K562 (cell line): ENCODE data around the gene INO80D. TPM values are rescaled to one million over a fixed set of nuclear protein-coding genes. Genes with fewer than 3 reads are reported as not detected.
A peak's percentile ranks its signal among the peaks of the same experiment; 100 is the strongest.

Experiments used
- ATAC-seq: fragments of 200-7000 bp; cut with Tn5 transposase; 3 replicates; pipeline ENCODE4 v1.9.1; 2020; ENCODE audit warnings: moderate library complexity
- BruUV-seq: library from RNA; stranded (reverse); fragments of 400-500 nt; replicated peaks from 2 replicates; lab custom pipeline; 2021; lab: Mats Ljungman, UMichigan
- CTCF ChIA-PET: fragments of 300-600 bp; formaldehyde crosslinking; extraction: SDS; loops from one replicate; lab custom pipeline; 2021; ENCODE audit warnings: low intra/inter-chr PET ratio; lab: Yijun Ruan, JAX
- POLR2A ChIA-PET: fragments of 300-600, 350-650 bp; sonication (Branson Sonifier 250); formaldehyde crosslinking; extraction: SDS; loops from one replicate; lab custom pipeline; 2021; ENCODE audit warnings: antibody characterized with exemption, inconsistent platforms; lab: Yijun Ruan, JAX
- DNase-seq, 4 experiments: peaks; one replicate each; pipeline versions ENCODE4 v3.0.0 to v3.0.0-alpha.2; 2011 to 2018; ENCODE audit warnings: low spot score in 3 of 4, mixed read lengths in 3 of 4; ENCODE audit errors: extremely low read depth in 1 of 4
- FAIRE-seq: peaks from 2 replicates; lab custom pipeline; 2011; peaks lifted over from hg19 to GRCh38; lab: Jason Lieb, UNC
- H2AFZ ChIP-seq: 2 replicates; pipeline ENCODE4 v1.6.0; 2011; ENCODE audit warnings: low read depth, low read length, control low read depth, inconsistent platforms
- H3K27ac ChIP-seq: fragments of 200-600 bp; 3 replicates; pipeline ENCODE4 v1.8.0; 2011; ENCODE audit warnings: low read depth, mild to moderate bottlenecking, control low read depth, inconsistent platforms, low read length, moderate library complexity, mixed read lengths; ENCODE audit errors: extremely low read depth
- H3K27me3 ChIP-seq, 2 experiments: fragments of 300-600 bp in 1 of 2; 2 replicates in 1 of 2; 3 replicates in 1 of 2; pipeline versions ENCODE4 v1.6.0 to v1.8.0; 2011; ENCODE audit warnings: inconsistent platforms in 2 of 2, low read length in 2 of 2, mild to moderate bottlenecking in 1 of 2, mixed read lengths in 1 of 2, moderate library complexity in 1 of 2; ENCODE audit not compliant: control insufficient read depth in 2 of 2, insufficient read depth in 2 of 2
- H3K36me3 ChIP-seq: fragments of 300-600 bp; 3 replicates; pipeline ENCODE4 v1.8.0; 2011; ENCODE audit warnings: mild to moderate bottlenecking, low read length, inconsistent platforms; ENCODE audit not compliant: control insufficient read depth, insufficient read depth
- H3K4me1 ChIP-seq, 2 experiments: fragments of 200-600 bp in 1 of 2; replicated peaks in 1 of 2; 2 replicates in 1 of 2; 3 replicates in 1 of 2; pipeline versions ENCODE4 v1.5.1 to v1.8.0; 2011; ENCODE audit warnings: inconsistent platforms in 2 of 2, low read length in 2 of 2, mild to moderate bottlenecking in 1 of 2, mixed read lengths in 1 of 2, moderate library complexity in 1 of 2; ENCODE audit not compliant: control insufficient read depth in 2 of 2, insufficient read depth in 2 of 2
- H3K4me2 ChIP-seq: 2 replicates; pipeline ENCODE4 v1.6.1; 2011; ENCODE audit warnings: low read length, control low read depth, inconsistent platforms, mixed read lengths; ENCODE audit not compliant: insufficient read depth
- H3K4me3 ChIP-seq: fragments of 200-600 bp; sonication (generic), shearing (Covaris generic); 2 replicates; pipeline ENCODE4 v1.5.1; 2016; ENCODE audit warnings: control low read depth, inconsistent platforms
- H3K79me2 ChIP-seq: fragments of 200-600 bp; 3 replicates; pipeline ENCODE4 v1.8.0; 2011; ENCODE audit warnings: low read length, inconsistent platforms; ENCODE audit not compliant: control insufficient read depth, insufficient read depth
- H3K9ac ChIP-seq, 2 experiments: 2 replicates each; pipeline versions ENCODE4 v1.6.0 to v1.6.1; 2011; ENCODE audit warnings: low read depth in 2 of 2, low read length in 2 of 2, control low read depth in 1 of 2, inconsistent platforms in 1 of 2, mild to moderate bottlenecking in 1 of 2, mixed read lengths in 1 of 2; ENCODE audit not compliant: insufficient read depth in 1 of 2
- H3K9me1 ChIP-seq: one replicate; pipeline ENCODE4 v1.6.0; 2011; ENCODE audit warnings: inconsistent platforms, mild to moderate bottlenecking, low read length, moderate library complexity; ENCODE audit not compliant: control insufficient read depth, insufficient read depth
- H3K9me3 ChIP-seq: replicated peaks from 2 replicates; pipeline ENCODE4 v1.5.1; 2011; ENCODE audit warnings: low read depth, low read length, inconsistent platforms; ENCODE audit not compliant: control insufficient read depth, insufficient read depth
- H4K20me1 ChIP-seq: replicated peaks from 2 replicates; pipeline ENCODE4 v1.6.1; 2011; ENCODE audit warnings: low read length, inconsistent platforms, mixed read lengths; ENCODE audit not compliant: control insufficient read depth, insufficient read depth
- FOXM1 ChIP-seq, 2 experiments: fragments of 450-650 bp in 1 of 2; sonication (generic) in 1 of 2; formaldehyde crosslinking in 1 of 2; IDR thresholded peaks; 2 replicates each; pipeline versions ENCODE4 v1.6.1 to v1.9.0; 2017 to 2022; ENCODE audit warnings: low read depth in 2 of 2, mild to moderate bottlenecking in 2 of 2, missing genetic modification reagents in 1 of 2, moderate library complexity in 1 of 2
- POLR2G ChIP-seq: fragments of 200-400 bp; formaldehyde crosslinking; IDR thresholded peaks from 2 replicates; pipeline ENCODE4 v1.6.1; 2017; ENCODE audit warnings: low read depth, mild to moderate bottlenecking, antibody characterized with exemption, low read length, moderate library complexity
- WGBS: fragments of 100-300 bp; shearing (Covaris generic); methylation state at CpG from one replicate; pipeline ENCODE4 v1.1.6; 2016; ENCODE audit warnings: low coverage, mixed read lengths; ENCODE audit not compliant: insufficient coverage; ENCODE audit errors: missing lambda C conversion rate; 5-methylcytosine and 5-hydroxymethylcytosine counted together
- in situ Hi-C: fragments of 300-500 bp; cut with MboI; formaldehyde crosslinking; loops from 4 replicates; pipeline ENCODE4 v1.15.0; 2018; ENCODE audit warnings: inconsistent platforms, mixed read lengths
- intact Hi-C: fragments of 100-400 bp; cut with micrococcal nuclease; formaldehyde crosslinking; loops from 2 replicates; pipeline ENCODE4 v1.14.2; 2022
- polyA plus RNA-seq, 8 experiments: library from polyadenylated mRNA; depleted of rRNA in 4 of 8; stranded (reverse) in 5 of 8; unstranded in 3 of 8; fragments of >200 nt; fragmentation: Nextera tagmentation in 2 of 8; fragmentation: Illumina TruSeq in 1 of 8; extraction: Ambion mirVana in 2 of 8; extraction: Trizol in 1 of 8; gene quantifications; 2 replicates each; pipeline versions ENCODE4 v1.2.1 to v1.2.3, GENCODE V29; 2011 to 2014; ENCODE audit warnings: inconsistent platforms in 1 of 8, missing spikeins in 1 of 8
- total RNA-seq, 7 experiments: library from RNA; depleted of rRNA in 6 of 7; stranded (reverse); fragments of >200 nt in 6 of 7; fragmentation: Illumina TruSeq in 2 of 7; extraction: Trizol in 2 of 7; gene quantifications; 2 replicates each; pipeline versions ENCODE4 v1.2.1 to v1.2.3, GENCODE V29; 2011 to 2021; ENCODE audit warnings: low replicate concordance in 1 of 7
- TF ChIP-seq, protein P1 (sequence below): sonication (generic); formaldehyde crosslinking; IDR thresholded peaks from 2 replicates; pipeline ENCODE4 v1.8.0; 2022; ENCODE audit warnings: mild to moderate bottlenecking, missing genetic modification reagents
- TF ChIP-seq, protein P2 (sequence below): fragments of 250-450 bp; sonication (Bioruptor Pico); IDR thresholded peaks from 2 replicates; pipeline ENCODE4 v1.4.0; 2020

INO80D gene
- total and polyA plus RNA-seq, 9 of the 15 experiments (the other 6 are each of a cell fraction or from before 2014, with no cell fraction given), result 0.64 to 8.1 (median 2.9) TPM

DNA sequence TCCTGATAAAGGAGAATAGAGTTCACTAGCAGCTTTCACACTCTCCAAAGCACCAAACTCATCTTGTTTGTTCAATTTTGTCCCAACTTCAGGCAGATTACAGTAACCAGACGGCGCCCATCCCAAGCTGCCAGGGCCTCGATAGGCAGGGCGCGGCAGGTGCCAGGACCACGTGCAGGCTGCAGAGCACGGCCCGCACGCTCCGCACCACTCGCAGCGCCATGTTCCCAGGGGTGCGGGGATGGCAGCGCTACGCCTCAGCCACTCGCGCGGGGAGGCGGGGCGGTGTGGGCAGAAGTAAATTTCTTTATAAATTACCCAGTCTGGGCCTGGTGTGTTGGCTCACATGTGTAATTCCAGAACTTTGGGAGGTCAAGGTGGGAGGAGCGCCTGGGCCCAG is 30.3 kb upstream of the INO80D start:
- no peaks in the 10 kb centered on the region for H3K9me1 ChIP-seq
- H3K79me2 ChIP-seq, result no peaks in the 10 kb centered on the region
- POLR2A ChIA-PET, result interaction anchor here (0.8 to 1.5 kb wide), 3 partner anchors 12 to 43 kb away, joined by 3 to 4 read pairs (median 4); partner anchors contain the start of genes EEF1B2 and NDUFS1
- peaks cover 23% of the 10 kb centered on the region; the same call in 1 of the 3 replicates for H3K36me3 ChIP-seq
- BruUV-seq, result no TSS peak
- no peak overlapping the region for H3K4me3 ChIP-seq
- FAIRE-seq (no peak), ATAC-seq (no peak), DNase-seq (no peak)
- 92% methylated on average over 15 of the region's 21 CpGs for WGBS
- H3K9ac ChIP-seq, result no peak overlapping the region
- CTCF ChIA-PET, result no interaction called here
- no peaks in the 10 kb centered on the region for H3K9me3 ChIP-seq
- intact Hi-C loops, result no loop called here
- no peak overlapping the region for H3K4me2 ChIP-seq
- no peak overlapping the region for H2AFZ ChIP-seq
- in situ Hi-C loops, result no loop called here
- TF ChIP-seq FOXM1 (IDR thresholded peaks at IDR 0.05; ENCODE audit: low read depth) (no peak), FOXM1 (CRISPR knock-in tag; IDR thresholded peaks at IDR 0.05; ENCODE audit: low read depth) (no peak), POLR2G (0 out of 2 replicates have a peak, but pooled peaks have one; percentile 41)
- TF ChIP-seq, protein P1, sequence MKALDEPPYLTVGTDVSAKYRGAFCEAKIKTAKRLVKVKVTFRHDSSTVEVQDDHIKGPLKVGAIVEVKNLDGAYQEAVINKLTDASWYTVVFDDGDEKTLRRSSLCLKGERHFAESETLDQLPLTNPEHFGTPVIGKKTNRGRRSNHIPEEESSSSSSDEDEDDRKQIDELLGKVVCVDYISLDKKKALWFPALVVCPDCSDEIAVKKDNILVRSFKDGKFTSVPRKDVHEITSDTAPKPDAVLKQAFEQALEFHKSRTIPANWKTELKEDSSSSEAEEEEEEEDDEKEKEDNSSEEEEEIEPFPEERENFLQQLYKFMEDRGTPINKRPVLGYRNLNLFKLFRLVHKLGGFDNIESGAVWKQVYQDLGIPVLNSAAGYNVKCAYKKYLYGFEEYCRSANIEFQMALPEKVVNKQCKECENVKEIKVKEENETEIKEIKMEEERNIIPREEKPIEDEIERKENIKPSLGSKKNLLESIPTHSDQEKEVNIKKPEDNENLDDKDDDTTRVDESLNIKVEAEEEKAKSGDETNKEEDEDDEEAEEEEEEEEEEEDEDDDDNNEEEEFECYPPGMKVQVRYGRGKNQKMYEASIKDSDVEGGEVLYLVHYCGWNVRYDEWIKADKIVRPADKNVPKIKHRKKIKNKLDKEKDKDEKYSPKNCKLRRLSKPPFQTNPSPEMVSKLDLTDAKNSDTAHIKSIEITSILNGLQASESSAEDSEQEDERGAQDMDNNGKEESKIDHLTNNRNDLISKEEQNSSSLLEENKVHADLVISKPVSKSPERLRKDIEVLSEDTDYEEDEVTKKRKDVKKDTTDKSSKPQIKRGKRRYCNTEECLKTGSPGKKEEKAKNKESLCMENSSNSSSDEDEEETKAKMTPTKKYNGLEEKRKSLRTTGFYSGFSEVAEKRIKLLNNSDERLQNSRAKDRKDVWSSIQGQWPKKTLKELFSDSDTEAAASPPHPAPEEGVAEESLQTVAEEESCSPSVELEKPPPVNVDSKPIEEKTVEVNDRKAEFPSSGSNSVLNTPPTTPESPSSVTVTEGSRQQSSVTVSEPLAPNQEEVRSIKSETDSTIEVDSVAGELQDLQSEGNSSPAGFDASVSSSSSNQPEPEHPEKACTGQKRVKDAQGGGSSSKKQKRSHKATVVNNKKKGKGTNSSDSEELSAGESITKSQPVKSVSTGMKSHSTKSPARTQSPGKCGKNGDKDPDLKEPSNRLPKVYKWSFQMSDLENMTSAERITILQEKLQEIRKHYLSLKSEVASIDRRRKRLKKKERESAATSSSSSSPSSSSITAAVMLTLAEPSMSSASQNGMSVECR, result no peak
- TF ChIP-seq, protein P2, sequence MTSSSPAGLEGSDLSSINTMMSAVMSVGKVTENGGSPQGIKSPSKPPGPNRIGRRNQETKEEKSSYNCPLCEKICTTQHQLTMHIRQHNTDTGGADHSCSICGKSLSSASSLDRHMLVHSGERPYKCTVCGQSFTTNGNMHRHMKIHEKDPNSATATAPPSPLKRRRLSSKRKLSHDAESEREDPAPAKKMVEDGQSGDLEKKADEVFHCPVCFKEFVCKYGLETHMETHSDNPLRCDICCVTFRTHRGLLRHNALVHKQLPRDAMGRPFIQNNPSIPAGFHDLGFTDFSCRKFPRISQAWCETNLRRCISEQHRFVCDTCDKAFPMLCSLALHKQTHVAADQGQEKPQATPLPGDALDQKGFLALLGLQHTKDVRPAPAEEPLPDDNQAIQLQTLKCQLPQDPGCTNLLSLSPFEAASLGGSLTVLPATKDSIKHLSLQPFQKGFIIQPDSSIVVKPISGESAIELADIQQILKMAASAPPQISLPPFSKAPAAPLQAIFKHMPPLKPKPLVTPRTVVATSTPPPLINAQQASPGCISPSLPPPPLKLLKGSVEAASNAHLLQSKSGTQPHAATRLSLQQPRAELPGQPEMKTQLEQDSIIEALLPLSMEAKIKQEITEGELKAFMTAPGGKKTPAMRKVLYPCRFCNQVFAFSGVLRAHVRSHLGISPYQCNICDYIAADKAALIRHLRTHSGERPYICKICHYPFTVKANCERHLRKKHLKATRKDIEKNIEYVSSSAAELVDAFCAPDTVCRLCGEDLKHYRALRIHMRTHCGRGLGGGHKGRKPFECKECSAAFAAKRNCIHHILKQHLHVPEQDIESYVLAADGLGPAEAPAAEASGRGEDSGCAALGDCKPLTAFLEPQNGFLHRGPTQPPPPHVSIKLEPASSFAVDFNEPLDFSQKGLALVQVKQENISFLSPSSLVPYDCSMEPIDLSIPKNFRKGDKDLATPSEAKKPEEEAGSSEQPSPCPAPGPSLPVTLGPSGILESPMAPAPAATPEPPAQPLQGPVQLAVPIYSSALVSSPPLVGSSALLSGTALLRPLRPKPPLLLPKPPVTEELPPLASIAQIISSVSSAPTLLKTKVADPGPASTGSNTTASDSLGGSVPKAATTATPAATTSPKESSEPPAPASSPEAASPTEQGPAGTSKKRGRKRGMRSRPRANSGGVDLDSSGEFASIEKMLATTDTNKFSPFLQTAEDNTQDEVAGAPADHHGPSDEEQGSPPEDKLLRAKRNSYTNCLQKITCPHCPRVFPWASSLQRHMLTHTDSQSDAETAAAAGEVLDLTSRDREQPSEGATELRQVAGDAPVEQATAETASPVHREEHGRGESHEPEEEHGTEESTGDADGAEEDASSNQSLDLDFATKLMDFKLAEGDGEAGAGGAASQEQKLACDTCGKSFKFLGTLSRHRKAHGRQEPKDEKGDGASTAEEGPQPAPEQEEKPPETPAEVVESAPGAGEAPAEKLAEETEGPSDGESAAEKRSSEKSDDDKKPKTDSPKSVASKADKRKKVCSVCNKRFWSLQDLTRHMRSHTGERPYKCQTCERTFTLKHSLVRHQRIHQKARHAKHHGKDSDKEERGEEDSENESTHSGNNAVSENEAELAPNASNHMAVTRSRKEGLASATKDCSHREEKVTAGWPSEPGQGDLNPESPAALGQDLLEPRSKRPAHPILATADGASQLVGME, result no peak
- H4K20me1 ChIP-seq, result no peaks in the 10 kb centered on the region
- H3K27me3 ChIP-seq, result no peaks in the 10 kb centered on the region
- H3K27ac ChIP-seq, result no peak overlapping the region
- no peaks in the 10 kb centered on the region; a peak in 1 of 5 replicates for H3K4me1 ChIP-seq
